Bronchial epithelial cell (primary cell): ENCODE data around the gene TRAPPC2L. TPM values are rescaled to one million over a fixed set of nuclear protein-coding genes. Genes with fewer than 3 reads are reported as not detected.

Experiments used
- DNase-seq: peaks from one replicate; pipeline ENCODE4 v3.0.0-alpha.2; 2010; ENCODE audit warnings: low read depth
- FAIRE-seq: peaks from 2 replicates; lab custom pipeline; 2011; peaks lifted over from hg19 to GRCh38; lab: Jason Lieb, UNC
- H3K27me3 ChIP-seq: 2 replicates; pipeline ENCODE4 v1.5.1; 2011; ENCODE audit warnings: low read length; ENCODE audit not compliant: control insufficient read depth, insufficient read depth
- H3K36me3 ChIP-seq: 2 replicates; pipeline ENCODE4 v1.5.1; 2011; ENCODE audit warnings: low read length; ENCODE audit not compliant: control insufficient read depth, insufficient read depth
- H3K4me3 ChIP-seq: 2 replicates; pipeline ENCODE4 v1.5.1; 2011; ENCODE audit warnings: mild to moderate bottlenecking, low read depth, low read length, control low read depth
- CTCF ChIP-seq: IDR thresholded peaks from 2 replicates; pipeline ENCODE4 v1.5.1; 2011; ENCODE audit warnings: mild to moderate bottlenecking, moderate library complexity, low read length, control low read depth, inconsistent platforms; ENCODE audit not compliant: insufficient read depth, severe bottlenecking
- total RNA-seq: library from RNA; depleted of rRNA; stranded (reverse); fragments of >200 nt; gene quantifications from 2 replicates; pipeline ENCODE4 v1.2.1, GENCODE V29; 2014

Gene TRAPPC2L
- total RNA-seq, 1 donor from 2014 or later = 65.0 TPM

- TF ChIP-seq CTCF = no peak
- H3K36me3 ChIP-seq = peaks cover 2% of the 10 kb centered on the region
- no peak for DNase-seq
These were observed 9.4 kb downstream of the TRAPPC2L start, which contains the start of gene PABPN1L for GRCh38 chr16:88866151-88866920. PABPN1L (minus strand) TSS chr16:88866660; CDS start chr16:88866606, 54 bp downstream.

GRCh38 chr16:88867581-88868246, 10.8 kb downstream of the TRAPPC2L start:
- H3K36me3 ChIP-seq = no peaks in the 10 kb centered on the region
- FAIRE-seq (no peak), DNase-seq (no peak)
- H3K27me3 ChIP-seq = peaks cover 5% of the 10 kb centered on the region
- TF ChIP-seq CTCF = no peak
- H3K4me3 ChIP-seq = no peak overlapping the region

More at GRCh38 chr16:88866151-88866920, 9.4 kb downstream of the TRAPPC2L start, which contains the start of gene PABPN1L:
- Histone ChIP-seq H3K27me3 (peaks cover 3% of the 10 kb centered on the region), H3K4me3 (no peak within 1 kb of the TSS)
- no peak for FAIRE-seq

- FAIRE-seq = no peak
- peaks cover 8% of the 10 kb centered on the region for H3K27me3 ChIP-seq
- DNase-seq = no peak
- no peak overlapping the region for H3K4me3 ChIP-seq
- H3K36me3 ChIP-seq = no peaks in the 10 kb centered on the region
- TF ChIP-seq CTCF = no peak
These were observed 12.2 kb downstream of the TRAPPC2L start for GRCh38 chr16:88868974-88869672.

- DNase-seq (no peak), FAIRE-seq (no peak)
- TF ChIP-seq CTCF = no peak
- Histone ChIP-seq H3K36me3 (no peaks in the 10 kb centered on the region), H3K27me3 (peaks cover 8% of the 10 kb centered on the region), H3K4me3 (no peak overlapping the region)
These were observed 12.7 kb downstream of the TRAPPC2L start for GRCh38 chr16:88869673-88869980.

GRCh38 chr16:88870608-88871348, 13.9 kb downstream of the TRAPPC2L start:
- peaks cover 8% of the 10 kb centered on the region for H3K27me3 ChIP-seq
- no peak for TF ChIP-seq CTCF
- FAIRE-seq (no peak), DNase-seq (no peak)
- H3K36me3 ChIP-seq = no peaks in the 10 kb centered on the region
- no peak overlapping the region for H3K4me3 ChIP-seq
